Suprapubic skin (tissue), 3 donors: ENCODE measurements around the gene NUDT3.

Experiments
- CTCF ChIP-seq, 2 donors: fragments of 200-600 bp in 1 of 2; fragments of 450-650 bp in 1 of 2; sonication (generic) in 1 of 2; IDR thresholded peaks; one replicate each; pipeline ENCODE4 v1.5.1; 2016 to 2019; ENCODE audit warnings: antibody characterized with exemption in 2 of 2, mild to moderate bottlenecking in 1 of 2, moderate library complexity in 1 of 2
- POLR2AphosphoS5 ChIP-seq, 3 donors: sonication (generic); formaldehyde crosslinking; IDR thresholded peaks; one replicate each; pipeline ENCODE4 v1.6.1; 2017; ENCODE audit warnings: antibody characterized with exemption in 3 of 3

DNA sequence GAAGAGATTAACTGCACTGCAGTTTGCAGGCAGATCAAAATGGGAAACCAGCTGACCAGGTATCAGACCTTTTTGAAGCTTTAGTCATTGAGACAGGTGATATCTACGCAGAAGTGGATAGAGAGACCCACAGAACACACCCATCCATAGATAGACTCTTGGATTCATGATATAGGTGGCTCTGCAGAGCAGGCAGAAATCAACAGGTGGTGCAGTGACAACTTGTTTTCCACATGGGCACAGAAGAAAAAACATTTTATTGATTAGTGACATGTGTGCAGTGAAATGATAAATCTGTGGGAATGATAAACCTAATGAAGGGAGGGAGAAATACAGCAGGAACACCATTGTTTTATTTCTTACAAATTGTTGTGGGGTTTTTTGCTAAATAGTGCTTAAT lies 45.2 kb downstream of the NUDT3 start:
- TF ChIP-seq POLR2AphosphoS5 (IDR thresholded peaks at IDR 0.05) (no peak), CTCF (IDR thresholded peaks at IDR 0.05) (no peak)
